GM21576 (cell line): ENCODE results near the gene GNAZ.

Experiments
- ATAC-seq: cut with Tn5 transposase; IDR thresholded peaks from one replicate; pipeline ENCODE4 v1.9.1; 2021; ENCODE audit warnings: mild to moderate bottlenecking, moderate library complexity; ENCODE audit not compliant: unreplicated experiment

GNAZ gene

DNA sequence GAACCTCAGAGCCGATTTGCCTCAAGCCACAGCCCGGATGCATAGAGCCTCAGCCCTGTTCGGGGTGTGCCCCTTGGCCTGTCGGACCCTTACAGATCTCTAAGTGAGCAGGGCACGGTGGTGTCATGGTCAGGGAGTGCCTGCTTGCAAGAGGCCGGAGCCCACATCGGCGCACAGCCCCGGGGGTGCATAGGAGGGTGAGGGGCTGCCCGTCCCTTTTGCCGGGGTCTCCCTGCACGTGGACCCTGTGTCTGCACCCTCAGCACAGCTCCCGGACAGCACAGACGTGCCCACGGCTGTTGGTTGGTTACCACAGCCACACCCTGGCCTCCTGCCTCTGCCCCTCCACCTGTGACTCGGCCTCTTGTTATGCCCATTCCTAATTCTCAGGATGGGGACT lies 81.5 kb downstream of the GNAZ start:
- ATAC-seq, result no peak

DNA sequence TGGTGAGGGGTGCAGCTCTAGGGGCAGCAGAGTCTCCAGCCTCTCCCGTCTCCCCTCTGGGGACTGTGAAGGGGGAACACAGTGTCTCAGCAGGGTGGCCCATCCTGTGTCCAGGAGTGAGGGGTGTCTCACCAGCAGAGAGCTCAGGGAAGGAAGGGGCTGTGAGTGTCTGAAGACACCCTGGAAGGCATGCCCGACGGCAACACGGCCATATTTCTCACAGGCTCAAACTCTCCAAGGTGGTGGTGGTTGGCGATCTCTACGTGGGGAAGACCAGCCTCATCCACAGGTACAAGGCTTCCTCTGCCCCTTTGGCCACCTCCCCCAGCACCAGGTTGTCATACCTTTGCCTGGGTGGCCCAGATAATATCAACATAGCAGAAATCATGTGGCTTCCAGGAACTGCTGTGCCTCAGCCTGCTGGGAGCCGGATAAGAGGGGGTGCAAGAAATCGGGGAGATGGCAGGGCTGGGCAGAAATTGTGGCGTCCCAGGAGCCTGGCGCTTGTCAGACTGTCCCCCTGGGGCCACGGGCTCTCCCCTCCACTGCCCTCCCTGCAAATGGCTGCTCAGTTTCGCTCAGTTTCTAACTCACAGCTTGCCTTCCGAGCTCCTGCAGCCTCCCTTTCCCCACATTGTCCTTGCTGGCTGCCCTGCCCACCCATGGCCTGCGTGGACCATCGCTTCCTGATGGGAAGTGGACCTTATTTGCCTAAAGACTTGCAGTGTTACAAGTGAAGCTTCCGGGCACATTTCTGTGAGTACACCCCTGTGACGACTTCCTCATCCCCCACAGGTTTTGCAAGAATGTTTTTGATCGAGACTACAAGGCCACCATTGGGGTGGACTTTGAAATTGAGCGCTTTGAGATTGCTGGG lies 82.2 kb downstream of the GNAZ start:
- no peak for ATAC-seq

DNA sequence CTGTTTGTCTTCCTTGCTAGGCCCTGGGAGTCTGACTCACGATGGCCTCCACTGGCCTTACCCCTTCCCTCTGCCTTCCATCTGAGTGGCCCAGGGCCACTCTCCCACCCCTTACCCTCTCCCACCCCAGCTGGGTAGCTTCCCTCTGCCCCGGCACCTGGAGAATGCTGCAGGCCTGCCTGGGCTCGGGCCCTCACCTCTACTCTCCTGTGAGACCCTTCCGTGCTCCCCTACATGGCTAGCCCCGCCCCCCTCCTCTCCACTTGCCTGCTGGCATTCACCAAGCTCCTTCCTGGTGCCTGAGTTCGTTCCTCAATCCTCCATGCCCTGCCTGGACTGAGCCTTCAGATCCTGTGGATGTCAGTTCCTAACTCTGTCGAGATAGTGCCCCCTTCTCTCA lies 83.7 kb downstream of the GNAZ start:
- no peak for ATAC-seq

DNA sequence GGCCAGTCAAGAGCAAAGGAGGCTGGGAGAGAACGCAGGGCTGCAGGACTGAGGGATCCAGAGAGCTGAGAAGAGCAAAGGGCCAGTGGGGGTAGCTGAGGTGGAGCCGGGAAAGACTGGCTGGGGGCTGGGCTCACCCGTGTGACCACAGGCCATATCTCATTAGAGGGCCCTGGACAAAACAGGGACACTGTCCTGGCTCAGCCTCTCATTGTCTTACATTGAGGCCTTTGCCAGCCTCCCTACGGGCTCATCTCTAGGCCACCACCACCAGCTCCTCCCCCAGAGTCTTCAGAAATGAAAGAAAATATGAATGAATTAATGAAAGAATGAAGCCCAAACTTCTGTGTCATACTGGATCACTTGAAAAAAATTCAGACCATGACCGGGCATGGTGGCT lies 84.1 kb downstream of the GNAZ start:
- no peak for ATAC-seq

DNA sequence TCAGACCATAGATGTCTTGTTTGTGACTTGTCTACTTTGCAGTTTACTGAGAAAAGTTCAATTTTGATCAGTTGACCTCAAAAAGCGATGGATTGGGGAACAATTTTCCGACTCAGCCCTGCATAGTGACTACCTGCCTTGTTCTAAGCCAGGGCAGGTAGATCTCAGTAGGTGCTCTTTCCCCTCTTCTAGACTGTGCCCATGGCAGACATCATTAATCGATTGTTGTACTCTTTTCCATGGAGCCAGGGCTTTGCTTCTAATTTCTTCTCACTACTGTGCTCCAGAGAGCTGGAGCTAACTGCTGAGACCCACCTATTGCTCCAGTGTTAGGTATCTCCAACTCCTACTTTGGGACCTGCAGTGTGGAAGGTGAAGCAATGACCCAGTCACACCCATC lies 84.8 kb downstream of the GNAZ start:
- no peak for ATAC-seq

DNA sequence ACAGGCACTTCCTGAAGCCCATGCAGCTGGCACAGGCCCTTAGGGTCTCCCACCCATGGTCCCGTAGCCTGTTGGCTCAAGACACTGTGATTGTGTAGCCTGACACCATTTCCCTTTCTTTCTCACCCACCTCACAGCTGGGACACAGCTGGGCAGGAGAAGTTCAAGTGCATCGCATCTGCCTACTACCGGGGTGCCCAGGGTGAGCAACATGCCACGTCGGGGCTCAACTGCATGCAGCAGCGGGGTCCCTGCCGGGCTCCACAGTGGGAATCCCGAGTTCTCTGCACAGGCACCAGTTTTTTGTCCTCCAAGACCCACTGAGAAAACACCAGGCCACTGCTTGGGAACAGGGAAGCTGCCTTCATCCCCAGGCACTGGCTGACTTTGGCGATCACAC lies 85.5 kb downstream of the GNAZ start:
- ATAC-seq, result no peak

DNA sequence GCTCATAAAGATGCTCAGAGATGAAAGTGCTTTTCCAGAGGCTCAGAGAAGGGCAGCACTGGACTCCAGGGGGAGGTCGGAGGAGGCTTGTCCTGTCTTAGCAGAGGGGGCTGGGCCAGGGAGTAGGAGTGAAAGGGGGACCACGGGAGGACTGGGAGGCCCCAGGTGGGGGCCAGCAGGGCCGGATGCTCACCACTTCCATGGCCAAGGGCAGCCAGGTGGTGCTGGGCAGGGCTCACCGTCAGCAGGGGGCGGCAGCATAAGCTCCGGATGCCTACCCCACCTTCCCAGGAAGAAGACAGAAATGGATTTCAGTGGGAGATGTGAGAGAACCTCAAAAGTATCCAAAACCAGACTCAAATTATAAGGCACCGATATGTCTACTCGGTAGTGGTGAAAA lies 86.0 kb downstream of the GNAZ start:
- no peak for ATAC-seq

DNA sequence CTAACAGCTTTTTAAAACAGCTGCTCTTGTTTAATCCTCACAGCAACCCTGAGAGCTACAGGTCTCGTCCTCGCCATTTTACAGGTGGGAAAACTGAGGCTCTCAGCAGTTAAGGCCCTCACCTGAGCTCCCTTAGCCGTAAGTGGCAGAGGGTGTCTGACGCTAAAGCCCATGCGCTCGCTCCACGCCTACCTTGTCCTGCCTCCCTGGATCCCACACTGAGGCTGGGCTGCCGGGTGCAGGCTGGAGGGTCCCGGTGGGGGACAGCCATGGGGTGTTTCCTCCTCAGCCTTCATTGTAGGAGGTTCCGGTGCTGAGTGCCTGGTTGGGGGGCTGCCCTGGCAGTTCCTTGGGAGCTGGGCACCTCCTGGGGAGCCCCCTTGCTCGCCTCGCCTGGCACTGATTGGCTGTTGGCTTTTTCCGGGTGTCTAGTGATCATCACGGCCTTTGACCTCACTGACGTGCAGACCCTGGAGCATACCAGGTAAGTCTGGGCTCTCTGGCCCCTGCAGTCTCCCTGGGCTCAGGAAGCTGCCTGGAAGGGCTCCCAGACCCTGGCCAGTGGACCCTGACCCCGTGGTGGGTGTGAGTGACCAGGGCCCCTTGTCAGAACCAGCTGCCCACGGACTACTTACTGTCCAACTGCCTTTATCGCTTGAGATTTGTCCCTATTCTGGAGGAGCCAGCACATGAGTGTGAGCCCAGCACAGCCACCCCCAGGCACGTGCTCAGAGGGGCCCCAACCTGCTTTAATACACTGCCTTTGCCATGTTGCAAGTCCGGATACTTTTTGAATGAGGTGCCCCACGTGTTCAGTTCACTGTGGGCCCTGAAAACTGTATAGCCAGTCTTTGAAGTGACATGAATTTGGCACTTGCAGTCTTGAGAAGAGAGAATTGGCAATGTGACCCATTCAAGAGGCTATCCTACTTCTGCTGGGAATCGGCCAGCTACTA lies 87.5 kb downstream of the GNAZ start:
- ATAC-seq, result no peak

DNA sequence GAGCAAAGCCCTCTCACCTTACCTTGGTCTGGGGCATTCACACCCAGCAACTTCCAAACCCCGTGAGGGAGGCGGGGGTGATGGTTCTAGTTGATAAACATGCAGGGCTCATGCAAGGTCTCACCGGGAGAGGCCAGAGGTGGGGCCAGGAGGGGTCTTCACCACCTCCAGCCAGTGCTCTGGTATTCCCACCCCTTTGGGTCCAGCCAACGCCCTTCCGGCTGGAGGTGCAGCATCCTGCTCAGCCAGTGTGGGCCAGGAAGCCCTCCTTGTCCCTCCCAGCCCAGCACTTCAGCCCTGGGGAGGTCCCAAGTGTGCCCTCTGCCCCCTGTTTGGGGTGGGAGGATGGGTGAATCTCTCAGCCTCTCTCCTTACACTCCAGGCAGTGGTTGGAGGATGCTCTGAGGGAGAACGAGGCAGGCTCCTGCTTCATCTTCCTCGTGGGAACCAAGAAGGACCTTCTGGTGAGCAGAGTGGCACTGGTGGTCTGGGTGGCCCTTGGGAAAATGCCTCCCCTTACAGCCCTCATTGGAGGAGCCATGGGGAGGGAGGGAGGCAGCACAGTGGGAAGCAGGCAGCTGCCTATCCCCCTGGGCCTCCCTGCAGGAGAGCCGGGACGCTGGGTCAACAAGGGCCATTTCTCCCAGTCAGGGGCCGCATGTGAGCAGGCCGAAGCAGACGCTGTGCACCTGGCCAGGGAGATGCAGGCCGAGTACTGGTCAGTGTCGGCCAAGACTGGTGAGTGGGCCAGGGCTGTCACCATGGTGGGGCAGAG lies 88.4 kb downstream of the GNAZ start:
- ATAC-seq, result no peak

DNA sequence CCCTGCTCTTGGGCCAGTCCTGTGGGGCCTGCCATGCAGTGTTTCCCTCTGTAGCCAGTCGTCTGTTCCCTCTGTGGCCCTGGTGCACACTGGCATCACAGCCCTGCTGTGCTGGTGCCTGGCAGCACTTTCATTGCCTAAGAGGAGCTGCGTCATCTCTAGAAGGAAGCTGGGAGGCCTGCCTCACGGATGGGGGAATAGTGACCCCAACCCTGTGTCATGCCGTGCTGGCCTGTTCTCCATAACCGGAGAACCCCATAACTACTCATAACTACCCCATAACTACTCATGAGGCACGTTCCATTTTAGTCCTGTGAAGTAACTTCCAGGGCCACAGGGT lies 88.9 kb downstream of the GNAZ start:
- ATAC-seq, result no peak

DNA sequence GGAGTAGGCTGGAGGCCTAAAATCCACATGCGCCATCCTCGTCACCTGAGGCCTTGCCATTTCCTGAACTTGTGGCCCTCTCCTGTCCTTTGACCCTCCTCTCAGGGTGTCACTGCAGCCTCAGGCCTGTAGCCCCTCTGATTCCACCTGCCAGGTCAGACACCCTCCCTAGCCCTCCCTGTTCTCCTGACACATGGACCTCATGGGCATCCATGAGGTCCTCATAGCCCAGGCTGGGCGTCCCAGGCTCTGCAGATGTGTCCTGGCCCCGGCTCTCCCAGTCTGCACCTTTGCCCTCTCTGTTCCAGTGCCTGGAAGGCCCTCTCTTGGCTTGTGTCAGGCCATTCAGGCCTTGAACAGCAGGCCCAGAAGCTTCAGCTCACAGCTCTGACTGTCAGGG lies 90.7 kb downstream of the GNAZ start:
- no peak for ATAC-seq

DNA sequence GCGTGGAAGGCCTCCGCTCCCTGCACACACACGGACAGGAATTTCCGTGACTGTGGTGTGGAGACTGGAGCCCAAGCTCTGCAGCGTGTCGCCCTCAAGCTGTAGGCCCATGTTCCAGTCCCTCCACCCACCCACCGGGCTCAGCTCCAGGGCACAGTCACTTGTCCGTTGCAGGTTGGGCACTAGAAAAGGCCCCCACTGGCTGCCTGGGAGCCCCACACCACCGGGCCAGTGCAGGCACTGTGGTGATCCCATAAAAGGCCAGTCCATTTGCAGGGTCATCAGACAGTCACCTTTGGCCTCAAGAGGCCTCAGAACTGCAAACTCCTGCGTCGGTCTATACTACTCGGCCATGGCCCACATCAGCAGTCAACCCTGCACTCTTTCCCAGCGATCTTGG lies 91.3 kb downstream of the GNAZ start:
- no peak for ATAC-seq

DNA sequence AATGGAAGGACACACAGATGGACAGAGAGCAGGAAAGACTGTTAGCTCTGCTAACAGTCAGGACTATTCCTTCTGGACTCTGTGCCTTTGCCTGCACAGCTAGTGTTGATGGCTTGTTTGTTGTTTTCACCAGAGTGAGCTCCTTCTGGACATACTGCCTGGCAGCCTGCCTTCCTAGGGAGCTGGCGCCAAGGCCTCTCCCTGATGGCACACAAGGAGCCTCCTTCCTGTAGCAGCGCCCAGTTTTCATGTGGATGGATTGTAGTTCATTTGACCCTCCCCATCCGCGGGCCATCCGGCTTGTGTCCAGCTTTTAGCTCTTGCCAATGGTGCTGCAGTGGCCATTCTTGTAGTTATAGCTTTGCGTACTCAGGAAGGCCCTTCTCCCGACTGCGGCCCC lies 93.3 kb downstream of the GNAZ start:
- ATAC-seq, result no peak

DNA sequence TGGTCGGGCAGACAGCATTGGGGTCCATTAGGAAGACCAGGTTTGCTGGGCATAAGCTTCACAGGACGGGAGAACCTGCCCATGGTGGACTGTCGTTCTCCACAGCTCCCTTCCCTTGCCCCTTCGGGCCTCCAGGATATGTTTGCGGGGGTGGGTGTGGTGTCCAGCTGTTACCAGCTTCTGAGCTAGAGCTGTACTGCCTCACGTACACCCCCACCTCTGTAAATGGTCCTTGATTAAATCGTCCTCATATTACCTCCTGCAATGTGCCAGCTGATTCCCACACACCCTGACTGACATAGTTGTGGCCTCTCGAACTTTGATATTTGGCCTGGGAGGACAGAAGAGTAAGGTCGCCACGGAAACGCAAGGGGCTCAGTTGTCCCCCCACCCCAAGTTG lies 93.8 kb downstream of the GNAZ start:
- no peak for ATAC-seq

DNA sequence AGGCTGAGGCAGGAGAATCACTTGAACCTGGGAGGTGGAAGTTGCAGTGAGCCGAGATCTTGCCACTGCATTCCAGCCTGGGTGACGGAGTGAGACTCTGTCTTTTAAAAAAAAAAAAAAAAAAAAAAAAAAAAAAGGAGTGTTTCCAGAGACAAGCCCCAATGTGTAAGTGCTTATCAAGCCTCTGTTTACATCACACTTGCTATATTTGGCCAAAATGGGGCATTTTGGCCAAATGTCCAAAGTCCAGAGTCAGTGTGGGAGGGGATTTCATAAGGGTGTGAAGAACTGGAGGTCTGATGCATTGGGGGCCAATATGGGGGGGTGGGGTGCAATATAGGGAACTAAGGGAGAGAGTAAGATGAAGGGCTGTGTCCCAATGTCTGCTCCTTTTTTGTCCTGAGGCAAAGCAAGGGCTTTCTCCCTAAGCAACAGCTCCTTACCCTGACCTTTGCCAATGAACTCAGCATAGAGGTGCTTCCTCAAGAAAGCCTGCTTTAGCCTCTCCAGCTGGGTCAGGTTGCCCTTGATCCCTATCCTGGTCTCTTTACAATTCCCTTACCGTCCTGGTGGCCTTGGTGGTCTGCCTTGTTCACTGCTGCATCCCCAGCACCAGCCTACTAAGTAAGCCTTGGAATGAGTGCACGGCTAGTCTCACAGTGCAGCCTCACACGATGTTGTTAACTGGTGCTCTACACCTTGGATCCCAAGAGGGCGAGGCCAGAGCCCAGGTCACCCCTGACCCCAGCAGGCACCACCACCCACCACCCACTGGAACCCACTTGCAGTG lies 95.9 kb downstream of the GNAZ start:
- ATAC-seq, result no peak

DNA sequence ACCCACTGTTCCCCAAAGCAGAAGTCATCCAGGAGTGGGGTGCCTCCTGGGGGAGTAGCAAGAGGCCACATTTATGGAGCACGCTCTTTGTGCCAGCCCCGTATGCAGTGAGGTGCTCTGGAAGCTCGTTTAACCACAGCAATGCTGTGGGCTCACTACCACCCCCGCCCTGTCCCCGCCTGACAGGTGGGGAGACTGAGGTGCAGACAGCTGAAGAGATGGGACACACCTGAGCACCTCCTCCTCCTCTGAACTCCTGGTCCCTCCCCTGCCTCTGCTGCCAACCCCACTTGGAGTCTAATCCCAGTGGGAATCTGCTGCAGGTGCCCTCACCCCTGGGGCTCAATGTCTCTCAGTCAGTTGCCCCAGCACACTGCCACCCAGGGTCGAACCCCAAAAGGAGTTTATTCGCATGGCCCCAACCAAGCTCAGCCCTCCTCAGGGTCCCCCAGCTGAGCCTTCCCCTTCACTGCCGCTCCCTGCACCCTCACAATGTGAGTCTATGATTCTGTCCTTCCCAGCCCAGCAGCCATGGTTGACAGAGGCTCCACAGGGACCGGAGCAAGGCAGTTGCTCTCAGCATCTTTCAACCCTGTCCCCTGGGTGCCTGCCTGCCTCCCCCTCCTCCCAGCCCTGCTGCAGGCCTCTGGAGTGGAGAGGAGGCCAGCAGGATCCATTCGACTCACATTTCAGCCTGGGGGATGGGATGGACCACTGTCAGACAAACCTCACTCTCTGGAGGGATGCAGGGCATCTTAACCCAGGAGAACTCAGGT lies 96.7 kb downstream of the GNAZ start:
- ATAC-seq, result no peak

DNA sequence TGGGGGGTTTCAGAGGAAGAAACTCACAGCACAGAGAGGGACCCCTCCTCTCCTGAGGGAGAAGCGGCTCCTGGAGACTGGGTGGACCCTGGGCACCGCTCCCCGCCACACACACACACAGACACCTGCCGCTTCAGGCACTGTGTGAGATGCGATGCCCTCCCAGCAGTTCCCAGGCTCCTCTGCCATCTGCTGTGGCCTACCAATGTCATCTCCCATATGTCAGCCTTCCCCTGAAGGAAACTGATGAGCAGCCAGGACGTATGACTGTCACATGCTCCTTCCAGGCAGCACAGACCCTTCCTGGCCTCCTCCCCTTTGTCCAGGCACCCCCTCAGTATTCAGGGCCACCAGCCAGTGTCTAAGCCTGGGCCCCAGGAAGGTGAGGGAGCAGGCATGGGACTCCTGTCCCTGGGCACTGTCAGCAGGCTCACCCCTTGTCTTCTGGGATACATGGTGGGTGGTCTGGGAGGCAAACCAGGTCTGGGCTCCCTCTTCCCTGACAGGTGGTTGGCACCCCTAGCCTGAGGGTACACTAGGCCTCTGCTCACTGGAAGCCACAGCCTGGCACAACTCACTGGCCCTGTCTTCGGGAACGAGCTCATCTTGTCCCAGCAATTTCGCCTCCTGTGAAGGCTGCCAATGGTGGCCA lies 98.2 kb downstream of the GNAZ start:
- ATAC-seq, result no peak

DNA sequence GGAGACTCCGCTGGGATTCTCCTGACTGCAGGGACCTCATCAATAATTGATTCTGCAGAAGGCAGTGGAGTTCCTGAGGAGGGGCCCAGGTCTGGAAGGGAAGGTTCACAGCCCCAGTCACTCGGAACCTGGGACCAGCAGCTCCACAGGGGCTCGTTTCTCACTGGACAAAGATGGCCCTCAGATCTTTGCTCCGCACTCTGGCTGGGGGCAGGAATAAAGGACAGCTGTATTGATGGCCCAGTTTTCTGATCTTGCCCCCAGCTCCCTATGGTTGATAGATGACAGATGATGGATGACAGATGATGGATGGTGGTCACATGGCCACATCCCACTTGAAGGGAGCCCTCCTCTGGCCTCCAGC lies 98.7 kb downstream of the GNAZ start:
- no peak for ATAC-seq
